Measurements from ENCODE around the gene NSL1.

The NSL1 gene

GRCh38 chr1:212710566-212710965 is 81.0 kb downstream of the NSL1 start:
- no peak overlapping the region for H3K27ac ChIP-seq

GRCh38 chr1:212703991-212704564 is 87.5 kb downstream of the NSL1 start:
- no peak for DNase-seq (ENCODE audit: low spot score)
- no peak for TF ChIP-seq CTCF (IDR thresholded peaks at IDR 0.05)
- H3K4me3 ChIP-seq, result no peak overlapping the region
- H3K27ac ChIP-seq, result no peak overlapping the region

More at GRCh38 chr1:212710566-212710965, 81.0 kb downstream of the NSL1 start:
- no peak for TF ChIP-seq CTCF (IDR thresholded peaks at IDR 0.05)
- no peak overlapping the region for H3K4me3 ChIP-seq
- DNase-seq (ENCODE audit: low spot score), result no peak

GRCh38 chr1:212702672-212703071 is 88.9 kb downstream of the NSL1 start:
- DNase-seq (ENCODE audit: low spot score), result no peak
- Histone ChIP-seq H3K4me3 (no peak overlapping the region), H3K27ac (no peak overlapping the region)
- TF ChIP-seq CTCF (IDR thresholded peaks at IDR 0.05), result no peak

GRCh38 chr1:212701910-212702309 is 89.7 kb downstream of the NSL1 start:
- no peak for DNase-seq (ENCODE audit: low spot score)

GRCh38 chr1:212700892-212701819 is 90.4 kb downstream of the NSL1 start:
- no peak for DNase-seq (ENCODE audit: low spot score)
- H3K27ac ChIP-seq, result peak overlapping the region; percentile 62 to 80
- no peak for TF ChIP-seq CTCF (IDR thresholded peaks at IDR 0.05)
- peak overlapping the region; percentile 92 for H3K4me3 ChIP-seq

More at GRCh38 chr1:212701910-212702309, 89.7 kb downstream of the NSL1 start:
- H3K4me3 ChIP-seq, result no peak overlapping the region
- H3K27ac ChIP-seq, result no peak overlapping the region
- no peak for TF ChIP-seq CTCF (IDR thresholded peaks at IDR 0.05)

GRCh38 chr1:212700223-212700891 is 91.2 kb downstream of the NSL1 start:
- H3K4me3 ChIP-seq, result peak overlapping the region; percentile 92
- peak overlapping the region; percentile 62 to 80 for H3K27ac ChIP-seq
- no peak for TF ChIP-seq CTCF (IDR thresholded peaks at IDR 0.05)
- DNase-seq (ENCODE audit: low spot score), result peak; percentile 83
